H1 (cell line): ENCODE data around the gene ACAP1. TPM values are rescaled to one million over a fixed set of nuclear protein-coding genes. Genes with fewer than 3 reads are reported as not detected.

Experiments
- CTCF ChIA-PET: fragments of 300-600 bp; sonication (Branson Sonifier 250); formaldehyde crosslinking; loops from one replicate; lab custom pipeline; 2021; ENCODE audit not compliant: partially characterized antibody; lab: Charles Lee
- POLR2A ChIA-PET: fragments of 300-600 bp; sonication (Branson Sonifier 250); formaldehyde crosslinking; loops from one replicate; lab custom pipeline; 2021; ENCODE audit warnings: inconsistent platforms; ENCODE audit not compliant: partially characterized antibody; lab: Charles Lee
- DNase-seq, 2 experiments: peaks; one replicate each; pipeline versions ENCODE4 v3.0.0 to v3.0.0-alpha.2; 2010 to 2022; ENCODE audit warnings: low spot score in 2 of 2, low read depth in 1 of 2, mixed read lengths in 1 of 2
- FAIRE-seq: peaks from 2 replicates; lab custom pipeline; 2011; peaks lifted over from hg19 to GRCh38; lab: Jason Lieb, UNC
- H2AFZ ChIP-seq: 2 replicates; pipeline ENCODE4 v1.8.1; 2012; ENCODE audit warnings: low read length, inconsistent platforms
- H2AK5ac ChIP-seq: 2 replicates; pipeline ENCODE4 v1.6.1; 2013; ENCODE audit warnings: low read depth, low read length
- H2BK120ac ChIP-seq: replicated peaks from 2 replicates; pipeline ENCODE3; 2013; ENCODE audit warnings: low read depth, low read length, inconsistent platforms
- H2BK12ac ChIP-seq: 2 replicates; pipeline ENCODE4 v1.6.1; 2013; ENCODE audit warnings: low read depth, low read length
- H2BK15ac ChIP-seq: 2 replicates; pipeline ENCODE4 v1.6.1; 2013; ENCODE audit warnings: low read length
- H2BK20ac ChIP-seq: 2 replicates; pipeline ENCODE4 v1.6.1; 2013; ENCODE audit warnings: low read length
- H2BK5ac ChIP-seq: 2 replicates; pipeline ENCODE4 v1.6.1; 2013; ENCODE audit warnings: low read depth, low read length
- H3K14ac ChIP-seq: 2 replicates; pipeline ENCODE4 v1.6.1; 2013; ENCODE audit warnings: inconsistent platforms; ENCODE audit not compliant: insufficient read length
- H3K18ac ChIP-seq: 2 replicates; pipeline ENCODE4 v1.6.1; 2013; ENCODE audit warnings: low read length; ENCODE audit errors: extremely low read depth
- H3K23ac ChIP-seq: 2 replicates; pipeline ENCODE4 v1.6.1; 2013; ENCODE audit warnings: inconsistent platforms; ENCODE audit not compliant: insufficient read length
- H3K23me2 ChIP-seq: 2 replicates; pipeline ENCODE4 v1.6.1; 2013; ENCODE audit warnings: low read depth, low read length
- H3K27ac ChIP-seq: 2 replicates; pipeline ENCODE4 v1.6.1; 2011; ENCODE audit warnings: low read depth, low read length, inconsistent platforms
- H3K27me3 ChIP-seq, 4 experiments: replicated peaks in 1 of 4; 1 replicate in 1 of 4; 2 replicates in 3 of 4; pipeline versions ENCODE4 v1.6.1 to v1.8.1; 2011 to 2013; ENCODE audit warnings: low read length in 3 of 4, mild to moderate bottlenecking in 3 of 4, inconsistent platforms in 2 of 4, mixed read lengths in 2 of 4, moderate library complexity in 1 of 4; ENCODE audit not compliant: control insufficient read depth in 3 of 4, insufficient read depth in 3 of 4; ENCODE audit errors: extremely low read depth in 1 of 4
- H3K36me3 ChIP-seq, 4 experiments: 2 replicates each; pipeline versions ENCODE4 v1.6.1 to v1.8.1; 2011 to 2013; ENCODE audit warnings: mild to moderate bottlenecking in 4 of 4, low read length in 3 of 4, moderate library complexity in 2 of 4, control low read depth in 1 of 4, inconsistent platforms in 1 of 4; ENCODE audit not compliant: insufficient read depth in 4 of 4, control insufficient read depth in 2 of 4
- H3K4ac ChIP-seq: replicated peaks from 2 replicates; pipeline ENCODE3; 2013; ENCODE audit warnings: low read length, low read depth, mixed read lengths, inconsistent platforms; ENCODE audit not compliant: insufficient read length
- H3K4me1 ChIP-seq, 4 experiments: replicated peaks in 1 of 4; 1 replicate in 1 of 4; 2 replicates in 3 of 4; pipeline versions ENCODE4 v1.6.1 to v1.8.1; 2011 to 2013; ENCODE audit warnings: low read length in 3 of 4, inconsistent platforms in 2 of 4, mixed read lengths in 1 of 4; ENCODE audit not compliant: insufficient read depth in 4 of 4, control insufficient read depth in 3 of 4
- H3K4me2 ChIP-seq, 2 experiments: 2 replicates each; pipeline versions ENCODE4 v1.6.1 to v1.8.1; 2011 to 2013; ENCODE audit warnings: low read depth in 2 of 2, low read length in 2 of 2, control low read depth in 1 of 2, inconsistent platforms in 1 of 2, mild to moderate bottlenecking in 1 of 2; ENCODE audit not compliant: insufficient read depth in 1 of 2
- H3K4me3 ChIP-seq, 4 experiments: fragments of 200-600, 300-600 bp in 1 of 4; sonication (generic), shearing (Covaris generic), sonication (Bioruptor Twin) in 1 of 4; 2 replicates each; pipeline versions ENCODE4 v1.5.1 to v1.8.1; 2011 to 2016; ENCODE audit warnings: low read length in 4 of 4, low read depth in 3 of 4, control low read depth in 2 of 4, inconsistent platforms in 2 of 4, mild to moderate bottlenecking in 2 of 4, mixed read lengths in 1 of 4, moderate library complexity in 1 of 4; ENCODE audit not compliant: insufficient read depth in 2 of 4; ENCODE audit errors: extremely low read depth in 1 of 4
- H3K56ac ChIP-seq: replicated peaks from 2 replicates; pipeline ENCODE3; 2013; ENCODE audit warnings: low read depth, mild to moderate bottlenecking, mixed read lengths, low read length, inconsistent platforms; ENCODE audit not compliant: insufficient read length
- H3K79me1 ChIP-seq: 2 replicates; pipeline ENCODE4 v1.6.1; 2013; ENCODE audit warnings: low read depth, low read length, control low read depth
- H3K79me2 ChIP-seq, 2 experiments: 2 replicates each; pipeline versions ENCODE4 v1.6.1 to v1.8.1; 2012 to 2013; ENCODE audit warnings: low read length in 2 of 2, mild to moderate bottlenecking in 2 of 2, inconsistent platforms in 1 of 2; ENCODE audit not compliant: insufficient read depth in 2 of 2, control insufficient read depth in 1 of 2
- H3K9ac ChIP-seq, 4 experiments: replicated peaks in 1 of 4; 1 replicate in 1 of 4; 2 replicates in 3 of 4; pipeline versions ENCODE4 v1.6.1 to v1.8.1; 2011 to 2013; ENCODE audit warnings: low read depth in 3 of 4, low read length in 3 of 4, control low read depth in 2 of 4, mild to moderate bottlenecking in 2 of 4, moderate library complexity in 2 of 4, inconsistent platforms in 1 of 4; ENCODE audit errors: extremely low read depth in 1 of 4
- H3K9me3 ChIP-seq, 2 experiments: 2 replicates each; pipeline versions ENCODE4 v1.6.1 to v1.8.1; 2012 to 2013; ENCODE audit warnings: mild to moderate bottlenecking in 2 of 2, moderate library complexity in 2 of 2, control low read depth in 1 of 2, inconsistent platforms in 1 of 2, low read depth in 1 of 2, low read length in 1 of 2, mixed read lengths in 1 of 2; ENCODE audit not compliant: insufficient read depth in 2 of 2
- H4K20me1 ChIP-seq, 2 experiments: replicated peaks in 1 of 2; 2 replicates each; pipeline versions ENCODE3 to v1.8.1; 2011 to 2013; ENCODE audit warnings: inconsistent platforms in 2 of 2, low read length in 2 of 2, mild to moderate bottlenecking in 1 of 2; ENCODE audit not compliant: insufficient read depth in 2 of 2, control insufficient read depth in 1 of 2
- H4K5ac ChIP-seq: 2 replicates; pipeline ENCODE4 v1.6.1; 2013; ENCODE audit warnings: low read length, low read depth, mixed read lengths, inconsistent platforms; ENCODE audit not compliant: insufficient read length
- H4K8ac ChIP-seq: 2 replicates; pipeline ENCODE4 v1.8.0; 2013; ENCODE audit warnings: mild to moderate bottlenecking, moderate library complexity, low read length, inconsistent platforms; ENCODE audit not compliant: insufficient read depth; ENCODE audit errors: extremely low read depth
- H4K91ac ChIP-seq: replicated peaks from 2 replicates; pipeline ENCODE3; 2013; ENCODE audit warnings: low read length, mixed read lengths, inconsistent platforms; ENCODE audit not compliant: insufficient read length
- CREB1 ChIP-seq: IDR thresholded peaks from 2 replicates; pipeline ENCODE4 v1.6.1; 2012; ENCODE audit warnings: inconsistent platforms
- FOSL1 ChIP-seq: IDR thresholded peaks from 2 replicates; pipeline ENCODE4 v1.6.1; 2011; ENCODE audit warnings: mild to moderate bottlenecking, low read depth, low read length, moderate library complexity; ENCODE audit not compliant: insufficient read depth
- HDAC2 ChIP-seq, 2 experiments: fragments of 300-600 bp in 1 of 2; sonication (generic) in 1 of 2; IDR thresholded peaks; 2 replicates each; pipeline ENCODE4 v1.6.1; 2011 to 2012; ENCODE audit warnings: low read depth in 2 of 2, low read length in 2 of 2, mild to moderate bottlenecking in 2 of 2, moderate library complexity in 2 of 2, borderline replicate concordance in 1 of 2, inconsistent platforms in 1 of 2
- HDAC6 ChIP-seq: IDR thresholded peaks from one replicate; pipeline ENCODE4 v1.7.1; 2012; ENCODE audit warnings: low read depth, mild to moderate bottlenecking, inconsistent platforms, low read length, moderate library complexity
- JUN ChIP-seq: IDR thresholded peaks from 2 replicates; pipeline ENCODE4 v1.6.1; 2011; ENCODE audit warnings: low read depth, mild to moderate bottlenecking, improper control_type of control experiment, low read length
- MAFK ChIP-seq: IDR thresholded peaks from 2 replicates; pipeline ENCODE4 v1.6.1; 2012; ENCODE audit warnings: low read depth, mild to moderate bottlenecking, improper control_type of control experiment, low read length
- POU5F1 ChIP-seq: IDR thresholded peaks from 2 replicates; pipeline ENCODE4 v1.6.1; 2011; ENCODE audit warnings: low read depth, mild to moderate bottlenecking, low read length, moderate library complexity
- RBBP5 ChIP-seq: IDR thresholded peaks from 2 replicates; pipeline ENCODE4 v1.7.1; 2012; ENCODE audit warnings: low read depth, mild to moderate bottlenecking, inconsistent platforms, low read length, moderate library complexity, borderline replicate concordance
- RNF2 ChIP-seq: fragments of 200-900, 300-1000 bp; sonication (generic); IDR thresholded peaks from 2 replicates; pipeline ENCODE4 v1.7.1; 2016; ENCODE audit warnings: borderline replicate concordance, low read depth, mild to moderate bottlenecking, antibody characterized with exemption, low read length; ENCODE audit not compliant: poor library complexity, severe bottlenecking; ENCODE audit errors: missing control alignments
- RXRA ChIP-seq: IDR thresholded peaks from 2 replicates; pipeline ENCODE4 v1.6.1; 2011; ENCODE audit warnings: low read depth, mild to moderate bottlenecking, low read length, moderate library complexity; ENCODE audit not compliant: insufficient read depth
- SIX5 ChIP-seq: IDR thresholded peaks from 2 replicates; pipeline ENCODE4 v1.6.1; 2011; ENCODE audit warnings: mild to moderate bottlenecking, low read depth, low read length
- SRF ChIP-seq: IDR thresholded peaks from 2 replicates; pipeline ENCODE4 v1.6.1; 2011; ENCODE audit warnings: mild to moderate bottlenecking, low read depth, low read length, moderate library complexity
- TBP ChIP-seq: IDR thresholded peaks from 2 replicates; pipeline ENCODE4 v1.6.1; 2011; ENCODE audit warnings: low read depth, low read length, improper control_type of control experiment
- WGBS, 2 experiments: shearing (Covaris generic) in 1 of 2; methylation state at CpG; one replicate each; pipeline versions ENCODE4 v1.1.6 to v1.1.7; 2013 to 2015; ENCODE audit warnings: low lambda C conversion rate in 2 of 2, mixed read lengths in 2 of 2, inconsistent platforms in 1 of 2, low coverage in 1 of 2, missing lambda C conversion rate in 1 of 2; ENCODE audit not compliant: insufficient replicate concordance in 2 of 2, insufficient coverage in 1 of 2, insufficient read length in 1 of 2; ENCODE audit errors: extremely low coverage in 1 of 2, missing lambda C conversion rate in 1 of 2; 5-methylcytosine and 5-hydroxymethylcytosine counted together
- polyA plus RNA-seq, 7 experiments: library from polyadenylated mRNA; depleted of rRNA in 3 of 7; stranded (reverse) in 5 of 7; unstranded in 2 of 7; fragments of >200 nt in 5 of 7; fragments of 200-250 nt in 2 of 7; gene quantifications; 1 replicate in 5 of 7; 2 replicates in 1 of 7; 4 replicates in 1 of 7; pipeline versions ENCODE4 v1.2.1 to v1.2.3, GENCODE V29; 2011 to 2013; ENCODE audit warnings: missing spikeins in 2 of 7, mixed read lengths in 2 of 7
- total RNA-seq: library from RNA; stranded (reverse); fragmentation: NEBNext Ultra II Directional; extraction: Animal tissue kit (Norgen Biotek cat#: 25700); gene quantifications from 2 replicates; pipeline ENCODE4 v1.2.1, GENCODE V29; 2021

ACAP1 gene
- total and polyA plus RNA-seq, 2 of the 8 experiments (the other 6 are each of a cell fraction or from before 2014, with no cell fraction given), result 11.9 to 45.1 TPM

GRCh38 chr17:7374353-7374752, 38.0 kb downstream of the ACAP1 start:
- H4K8ac ChIP-seq, result no peak overlapping the region
- H3K4me1 ChIP-seq, result no peaks in the 10 kb centered on the region; a peak in 1 of 7 replicates
- no peaks in the 10 kb centered on the region for H3K79me1 ChIP-seq
- FAIRE-seq (no peak), DNase-seq (no peak)
- POLR2A ChIA-PET, result interaction anchor here (1.2 kb wide), 1 partner anchor 12 kb away, joined by 6 read pairs; no protein-coding TSS in a partner anchor
- no peak overlapping the region for H3K4me2 ChIP-seq
- no peak overlapping the region for H2AFZ ChIP-seq
- H2AK5ac ChIP-seq, result no peak overlapping the region
- no peak overlapping the region for H4K91ac ChIP-seq
- peaks cover 0 to 3% of the 10 kb centered on the region in 2 experiments; a peak in 1 of 4 replicates for H3K9me3 ChIP-seq
- H2BK15ac ChIP-seq, result no peak overlapping the region
- H2BK5ac ChIP-seq, result no peak overlapping the region
- H3K18ac ChIP-seq, result no peak overlapping the region
- H4K20me1 ChIP-seq, result no peaks in the 10 kb centered on the region
- H2BK20ac ChIP-seq, result no peak overlapping the region
- H3K36me3 ChIP-seq, result no peaks in the 10 kb centered on the region
- no peak overlapping the region for H3K4ac ChIP-seq
- H3K23me2 ChIP-seq, result no peaks in the 10 kb centered on the region
- H2BK120ac ChIP-seq, result no peak overlapping the region
- no peak overlapping the region for H3K56ac ChIP-seq
- H3K27ac ChIP-seq, result no peak overlapping the region
- H3K14ac ChIP-seq, result no peak overlapping the region
- no peak overlapping the region for H3K9ac ChIP-seq
- CTCF ChIA-PET, result interaction anchor here (0.7 to 1.9 kb wide), 6 partner anchors 12 to 151 kb away, joined by 3 to 7 read pairs (median 4); partner anchors contain the start of gene FGF11
- no peak overlapping the region for H3K23ac ChIP-seq
- H3K27me3 ChIP-seq, result no peaks in the 10 kb centered on the region; a peak in 1 of 7 replicates
- H2BK12ac ChIP-seq, result no peak overlapping the region
- no peak overlapping the region for H3K4me3 ChIP-seq
- WGBS, 2 experiments, result 97% methylated on average over 2 of the region's 2 CpGs; no CpG with 5 or more reads in 1 of the 2 experiments
- no peak for TF ChIP-seq CREB1
- TF ChIP-seq FOSL1, result no peak
- no peak for TF ChIP-seq SIX5
- TF ChIP-seq JUN, result no peak
- no peak for TF ChIP-seq HDAC6
- TF ChIP-seq TBP, result no peak
- no peak for TF ChIP-seq RNF2
- TF ChIP-seq MAFK, result no peak
- no peak for TF ChIP-seq SRF
- no peak for TF ChIP-seq RBBP5
- TF ChIP-seq HDAC2 (IDR thresholded peaks at IDR 0.05; ENCODE audit: borderline replicate concordance in 1 of 2, low read depth in 2 of 2, low read length in 2 of 2), result no peak
- TF ChIP-seq POU5F1, result no peak
- TF ChIP-seq RXRA, result no peak
- no peaks in the 10 kb centered on the region for H3K79me2 ChIP-seq
- no peak overlapping the region for H4K5ac ChIP-seq
